ENCODE data around the gene SHQ1. TPM values are rescaled to one million over a fixed set of nuclear protein-coding genes. Genes with fewer than 3 reads are reported as not detected.

The SHQ1 gene
- total and polyA plus RNA-seq, 2 of the 4 experiments (the other 2 are of a cell fraction) = 10.4 to 19.4 TPM

DNA sequence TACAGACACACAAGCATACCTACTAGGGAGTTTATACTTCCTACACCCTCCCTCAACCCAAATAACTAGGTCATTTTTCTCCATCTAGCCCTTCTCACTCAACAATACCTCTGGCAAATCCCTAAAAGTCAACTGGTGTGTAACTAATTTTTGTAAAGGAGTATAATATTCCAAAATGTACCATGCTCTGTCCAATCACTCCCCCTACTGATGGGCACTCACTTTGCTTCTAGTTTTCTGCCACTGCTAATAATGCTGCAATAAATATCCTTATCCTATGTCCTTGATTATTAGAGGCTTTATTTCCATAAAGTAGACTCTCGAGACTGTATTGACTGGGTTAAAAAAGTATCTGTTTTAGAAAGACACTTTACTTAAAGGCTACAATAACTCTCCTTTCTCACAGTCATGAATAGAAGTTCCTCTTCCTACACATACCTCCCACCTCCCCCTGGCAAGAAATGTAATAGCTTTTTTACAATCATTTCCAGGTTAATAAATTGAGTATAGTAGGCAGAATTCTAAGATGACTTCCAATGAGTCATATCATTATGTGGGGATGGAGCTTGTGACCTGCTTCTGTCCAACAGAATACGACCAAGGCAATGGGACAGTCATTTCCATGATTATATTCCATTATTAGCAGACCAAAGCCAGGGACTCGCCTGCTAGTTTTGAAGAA lies 30.0 kb downstream of the SHQ1 start:
- Histone ChIP-seq H4K91ac (ENCODE audit: insufficient read depth, low read depth, low read length) (no peak overlapping the region), H2BK20ac (ENCODE audit: low read depth, low read length) (no peak overlapping the region), H2AFZ (replicated peaks; ENCODE audit: low read length, poor library complexity) (no peak overlapping the region), H3K4me1 (ENCODE audit: control insufficient read depth, insufficient read depth, low read length) (peaks cover 7% of the 10 kb centered on the region), H3K27ac (ENCODE audit: insufficient read depth, low read length) (no peak overlapping the region; the same call in 1 of the 2 replicates), H3K23ac (ENCODE audit: low read depth, low read length) (no peak overlapping the region), H3K9me3 (ENCODE audit: control insufficient read depth, insufficient read depth, low read length) (no peaks in the 10 kb centered on the region), H3K14ac (replicated peaks; ENCODE audit: low read depth, low read length) (no peak overlapping the region), H3K18ac (ENCODE audit: low read depth, low read length) (no peak overlapping the region), H4K8ac (ENCODE audit: low read depth in 2 of 2, low read length in 2 of 2) (no peak overlapping the region), H3K56ac (ENCODE audit: extremely low read depth, insufficient read depth, low read length) (no peak overlapping the region), H3K4me2 (ENCODE audit: low read depth, low read length) (no peak overlapping the region), H3K4me3 (ENCODE audit: insufficient read depth, low read depth, low read length) (no peak overlapping the region), H2AK9ac (replicated peaks; ENCODE audit: low read depth, low read length, poor library complexity) (no peak overlapping the region), H4K5ac (ENCODE audit: low read depth, low read length) (no peak overlapping the region), H4K20me1 (ENCODE audit: insufficient read depth, low read length) (no peaks in the 10 kb centered on the region), H3K79me1 (ENCODE audit: low read depth in 1 of 2, low read length in 2 of 2) (peaks cover 7% of the 10 kb centered on the region in 2 experiments), H3K27me3 (ENCODE audit: control insufficient read depth, insufficient read depth, low read length) (no peaks in the 10 kb centered on the region), H3K9me1 (ENCODE audit: insufficient read depth, low read length) (peaks cover 4% of the 10 kb centered on the region; the same call in 1 of the 2 replicates), H3K4ac (ENCODE audit: low read depth, low read length) (no peak overlapping the region), H2BK5ac (ENCODE audit: low read depth, low read length, poor library complexity, severe bottlenecking) (no peak overlapping the region), H3K9ac (ENCODE audit: low read depth, low read length) (no peak overlapping the region), H2BK15ac (ENCODE audit: low read depth, low read length) (no peak overlapping the region), H3K36me3 (ENCODE audit: control insufficient read depth, insufficient read depth, low read length) (peaks cover 4% of the 10 kb centered on the region), H2AK5ac (ENCODE audit: low read depth, low read length) (no peak overlapping the region), H2BK120ac (ENCODE audit: low read depth, low read length) (no peak overlapping the region)
- POLR2A ChIA-PET (ENCODE audit: unreplicated experiment) = no interaction called here
- CTCF ChIA-PET = interaction anchor here (0.6 to 2.8 kb wide), 3 partner anchors 143 to 943 kb away, joined by 3 to 14 read pairs (median 3); no protein-coding TSS in a partner anchor
- TF ChIP-seq FOS (IDR thresholded peaks at IDR 0.05; ENCODE audit: low read depth, low read length) = no peak
- TF ChIP-seq RCOR1 (IDR thresholded peaks at IDR 0.05; ENCODE audit: insufficient replicate concordance, low read length) = no peak
- TF ChIP-seq BHLHE40 (IDR thresholded peaks at IDR 0.05; ENCODE audit: low read depth, low read length) = no peak
- TF ChIP-seq, protein P1, sequence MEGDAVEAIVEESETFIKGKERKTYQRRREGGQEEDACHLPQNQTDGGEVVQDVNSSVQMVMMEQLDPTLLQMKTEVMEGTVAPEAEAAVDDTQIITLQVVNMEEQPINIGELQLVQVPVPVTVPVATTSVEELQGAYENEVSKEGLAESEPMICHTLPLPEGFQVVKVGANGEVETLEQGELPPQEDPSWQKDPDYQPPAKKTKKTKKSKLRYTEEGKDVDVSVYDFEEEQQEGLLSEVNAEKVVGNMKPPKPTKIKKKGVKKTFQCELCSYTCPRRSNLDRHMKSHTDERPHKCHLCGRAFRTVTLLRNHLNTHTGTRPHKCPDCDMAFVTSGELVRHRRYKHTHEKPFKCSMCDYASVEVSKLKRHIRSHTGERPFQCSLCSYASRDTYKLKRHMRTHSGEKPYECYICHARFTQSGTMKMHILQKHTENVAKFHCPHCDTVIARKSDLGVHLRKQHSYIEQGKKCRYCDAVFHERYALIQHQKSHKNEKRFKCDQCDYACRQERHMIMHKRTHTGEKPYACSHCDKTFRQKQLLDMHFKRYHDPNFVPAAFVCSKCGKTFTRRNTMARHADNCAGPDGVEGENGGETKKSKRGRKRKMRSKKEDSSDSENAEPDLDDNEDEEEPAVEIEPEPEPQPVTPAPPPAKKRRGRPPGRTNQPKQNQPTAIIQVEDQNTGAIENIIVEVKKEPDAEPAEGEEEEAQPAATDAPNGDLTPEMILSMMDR (conservative IDR thresholded peaks at IDR 0.05; ENCODE audit: low read depth, low read length) = peak; percentile 64
- no peak for TF ChIP-seq MXI1 (IDR thresholded peaks at IDR 0.05; ENCODE audit: borderline replicate concordance, low read depth, low read length)
- peak; percentile 78 for TF ChIP-seq RAD21 (IDR thresholded peaks at IDR 0.05; ENCODE audit: low read length)
- peak; percentile 50 for TF ChIP-seq SMC3 (IDR thresholded peaks at IDR 0.05; ENCODE audit: low read depth, low read length)
- peak; percentile 36 for DNase-seq
- dilution Hi-C loops (cut with HindIII; ENCODE audit: low sequenced_read_pairs, unreplicated experiment) (no loop called here), in situ Hi-C loops (cut with MboI; ENCODE audit: low sequenced_read_pairs) (no loop called here), intact Hi-C loops (cut with micrococcal nuclease) (loop anchor here (1.0 to 10.0 kb wide), 4 partner anchors 373 to 943 kb away; no protein-coding TSS in a partner anchor)
- peak; percentile 42; the same call in 1 of the 2 replicates for ATAC-seq (ENCODE audit: low read depth)
- BruUV-seq (replicated peaks) = no TSS peak
- 100% methylated on average over 1 of the region's 3 CpGs; no CpG with 5 or more reads in 1 of the 2 experiments for WGBS, 2 experiments (ENCODE audit: extremely low coverage in 2 of 2, insufficient read length in 1 of 2)
